Measurements from ENCODE around the gene PCDHA10.

DNA sequence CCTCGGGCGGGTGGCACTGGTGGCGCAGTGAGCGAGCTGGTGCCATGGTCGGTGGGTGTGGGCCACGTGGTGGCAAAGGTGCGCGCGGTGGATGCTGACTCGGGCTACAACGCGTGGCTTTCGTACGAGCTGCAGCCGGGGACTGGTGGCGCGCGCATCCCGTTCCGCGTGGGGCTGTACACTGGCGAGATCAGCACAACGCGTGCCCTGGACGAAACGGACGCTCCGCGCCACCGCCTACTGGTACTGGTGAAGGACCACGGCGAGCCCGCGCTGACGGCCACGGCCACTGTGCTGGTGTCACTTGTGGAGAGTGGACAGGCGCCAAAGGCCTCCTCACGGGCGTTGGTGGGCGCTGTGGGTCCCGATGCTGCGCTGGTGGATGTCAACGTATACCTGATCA lies 46.8 kb upstream of the PCDHA10 start:
- no peak for TF ChIP-seq EZH2 (IDR thresholded peaks at IDR 0.05; ENCODE audit: borderline replicate concordance, insufficient read depth, low read length, poor library complexity, severe bottlenecking)
- TF ChIP-seq, protein P1, sequence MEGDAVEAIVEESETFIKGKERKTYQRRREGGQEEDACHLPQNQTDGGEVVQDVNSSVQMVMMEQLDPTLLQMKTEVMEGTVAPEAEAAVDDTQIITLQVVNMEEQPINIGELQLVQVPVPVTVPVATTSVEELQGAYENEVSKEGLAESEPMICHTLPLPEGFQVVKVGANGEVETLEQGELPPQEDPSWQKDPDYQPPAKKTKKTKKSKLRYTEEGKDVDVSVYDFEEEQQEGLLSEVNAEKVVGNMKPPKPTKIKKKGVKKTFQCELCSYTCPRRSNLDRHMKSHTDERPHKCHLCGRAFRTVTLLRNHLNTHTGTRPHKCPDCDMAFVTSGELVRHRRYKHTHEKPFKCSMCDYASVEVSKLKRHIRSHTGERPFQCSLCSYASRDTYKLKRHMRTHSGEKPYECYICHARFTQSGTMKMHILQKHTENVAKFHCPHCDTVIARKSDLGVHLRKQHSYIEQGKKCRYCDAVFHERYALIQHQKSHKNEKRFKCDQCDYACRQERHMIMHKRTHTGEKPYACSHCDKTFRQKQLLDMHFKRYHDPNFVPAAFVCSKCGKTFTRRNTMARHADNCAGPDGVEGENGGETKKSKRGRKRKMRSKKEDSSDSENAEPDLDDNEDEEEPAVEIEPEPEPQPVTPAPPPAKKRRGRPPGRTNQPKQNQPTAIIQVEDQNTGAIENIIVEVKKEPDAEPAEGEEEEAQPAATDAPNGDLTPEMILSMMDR (IDR thresholded peaks at IDR 0.05; ENCODE audit: poor library complexity, severe bottlenecking), result no peak

Measured in neural cell (in vitro differentiated cells).